Heart left ventricle (tissue), 16 donors: ENCODE results near the gene LRBA. TPM values are rescaled to one million over a fixed set of nuclear protein-coding genes. Genes with fewer than 3 reads are reported as not detected.

Experiments used
- ATAC-seq, 4 donors: fragments of 200-7000 bp; cut with Tn5 transposase; one replicate each; pipeline ENCODE4 v1.9.1; 2020 to 2022; ENCODE audit warnings: moderate library complexity in 4 of 4, mild to moderate bottlenecking in 3 of 4, moderate number of reproducible peaks in 1 of 4
- DNase-seq, 5 donors: peaks; one replicate each; pipeline ENCODE4 v3.0.0-alpha.2; 2020
- H3K27ac ChIP-seq, 12 donors: fragments of 200-600 bp; sonication (generic) in 4 of 12; one replicate each; pipeline versions ENCODE4 v1.5.0 to v1.8.0; 2016 to 2022; ENCODE audit warnings: mild to moderate bottlenecking in 2 of 12
- H3K27me3 ChIP-seq, 9 donors: fragments of 200-600 bp; sonication (generic) in 2 of 9; one replicate each; pipeline versions ENCODE4 v1.5.1 to v1.8.0; 2016 to 2022; ENCODE audit warnings: mild to moderate bottlenecking in 3 of 9
- H3K36me3 ChIP-seq, 9 donors: fragments of 200-600 bp; sonication (generic) in 2 of 9; one replicate each; pipeline versions ENCODE4 v1.5.0 to v1.8.0; 2018 to 2022; ENCODE audit warnings: mild to moderate bottlenecking in 2 of 9
- H3K4me1 ChIP-seq, 12 donors: fragments of 200-600 bp; sonication (generic) in 4 of 12; one replicate each; pipeline versions ENCODE4 v1.5.0 to v1.8.0; 2016 to 2022; ENCODE audit warnings: mild to moderate bottlenecking in 3 of 12
- H3K4me3 ChIP-seq, 12 donors: fragments of 200-600 bp; sonication (generic) in 4 of 12; one replicate each; pipeline versions ENCODE4 v1.5.0 to v1.8.0; 2017 to 2022; ENCODE audit warnings: mild to moderate bottlenecking in 9 of 12, moderate library complexity in 4 of 12
- H3K9me3 ChIP-seq, 12 donors: fragments of 200-600 bp; sonication (generic) in 4 of 12; one replicate each; pipeline versions ENCODE4 v1.5.0 to v1.8.0; 2016 to 2022; ENCODE audit warnings: mild to moderate bottlenecking in 1 of 12
- POLR2A ChIP-seq, 2 donors: fragments of 450-650 bp; IDR thresholded peaks; one replicate each; pipeline ENCODE4 v1.6.1; 2017; ENCODE audit warnings: antibody characterized with exemption in 2 of 2, mild to moderate bottlenecking in 2 of 2, moderate library complexity in 2 of 2
- WGBS, 4 donors: extraction: QIAGEN DNeasy Blood & Tissue Kit in 2 of 4; methylation state at CpG; one replicate each; pipeline versions ENCODE4 v1.1.5 to v1.1.7; 2013 to 2018; 5-methylcytosine and 5-hydroxymethylcytosine counted together
- intact Hi-C, 10 donors: fragments of 100-400 bp; cut with DNase I; formaldehyde crosslinking; loops; one replicate each; pipeline versions ENCODE4 v1.11.1 to v1.14.2; 2022
- polyA plus RNA-seq, 2 donors: library from polyadenylated mRNA; stranded (reverse); fragments of 200-250 nt; gene quantifications; one replicate each; pipeline ENCODE4 v1.2.3, GENCODE V29; 2013
- total RNA-seq, 9 donors: library from RNA; depleted of rRNA in 2 of 9; stranded (reverse); fragments of >200 nt in 2 of 9; fragmentation: NEBNext Ultra II Directional in 3 of 9; extraction: Animal tissue kit (Norgen Biotek cat#: 25700) in 3 of 9; gene quantifications; one replicate each; pipeline versions ENCODE4 v1.1.0 to v1.2.4, GENCODE V29; 2016 to 2023
- TF ChIP-seq, protein P1 (sequence below), 12 donors: fragments of 200-600 bp; sonication (generic) in 4 of 12; IDR thresholded peaks; one replicate each; pipeline versions ENCODE4 v1.5.0 to v1.8.0; 2018 to 2022; ENCODE audit warnings: antibody characterized with exemption in 12 of 12, mild to moderate bottlenecking in 5 of 12
- donor health status: ischemic (EF 13 %, LVEDD 7.1; RV severe dilation, severe dysfunction).
- donor health status: healthy with polysubstance abuse.
- donor health status: DM: no; HTN: yes; CAD: no.
- donor health status: DM: no; HTN: no; CAD: no.
- donor health status: ischemic (EF 25% LVEDD 6.9; RV normal size, moderate dysfunction).
- donor health status: ischemic (EF 25% LVEDD 5.7; RV mildly dilated, moderate dysfunction).
- donor health status: healthy.
- donor health status: DM: yes; HTN: yes; CAD: no.
- donor health status: ischemic (EF 35%, LVEDD 5.7; RV mildly dilated, moderate dysfunction).
- donor health status: nonischemic (EF 11% LVEDD 7.7; RV severe dilation, severe dysfunction).
- donor health status: DM: yes; HTN: yes; CAD: no.
- donor health status: PGD.
- donor health status: ischemic (EF 29% LVEDD 5.4; RV normal size, mild dysfunction).
- donor health status: nonischemic (EF 23%, LVEDD 6.1; RV moderate dilation, normal function).

The LRBA gene
- total and polyA plus RNA-seq, 11 donors = 6.5 to 35.1 (median 22.6) TPM

DNA sequence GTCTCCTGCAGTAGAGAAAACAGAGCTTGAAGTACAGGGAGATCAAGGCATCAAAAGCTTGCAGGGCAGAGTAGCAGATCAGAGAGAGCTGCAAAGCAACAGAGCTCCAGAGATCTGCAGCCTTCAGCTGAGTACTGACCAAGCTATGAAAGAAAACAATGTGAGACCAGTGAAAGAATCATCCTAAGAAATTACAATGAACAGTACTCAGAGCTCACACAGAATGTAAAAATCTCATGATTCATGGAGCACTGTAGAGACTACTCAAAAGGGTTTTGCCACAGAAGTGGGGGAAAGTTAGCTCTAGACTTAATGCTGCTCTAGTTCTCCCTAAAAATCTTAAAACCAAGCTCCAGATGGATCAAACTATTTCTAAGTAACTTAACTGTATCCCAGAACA, 513.1 kb downstream of the LRBA start:
- TF ChIP-seq, protein P1, sequence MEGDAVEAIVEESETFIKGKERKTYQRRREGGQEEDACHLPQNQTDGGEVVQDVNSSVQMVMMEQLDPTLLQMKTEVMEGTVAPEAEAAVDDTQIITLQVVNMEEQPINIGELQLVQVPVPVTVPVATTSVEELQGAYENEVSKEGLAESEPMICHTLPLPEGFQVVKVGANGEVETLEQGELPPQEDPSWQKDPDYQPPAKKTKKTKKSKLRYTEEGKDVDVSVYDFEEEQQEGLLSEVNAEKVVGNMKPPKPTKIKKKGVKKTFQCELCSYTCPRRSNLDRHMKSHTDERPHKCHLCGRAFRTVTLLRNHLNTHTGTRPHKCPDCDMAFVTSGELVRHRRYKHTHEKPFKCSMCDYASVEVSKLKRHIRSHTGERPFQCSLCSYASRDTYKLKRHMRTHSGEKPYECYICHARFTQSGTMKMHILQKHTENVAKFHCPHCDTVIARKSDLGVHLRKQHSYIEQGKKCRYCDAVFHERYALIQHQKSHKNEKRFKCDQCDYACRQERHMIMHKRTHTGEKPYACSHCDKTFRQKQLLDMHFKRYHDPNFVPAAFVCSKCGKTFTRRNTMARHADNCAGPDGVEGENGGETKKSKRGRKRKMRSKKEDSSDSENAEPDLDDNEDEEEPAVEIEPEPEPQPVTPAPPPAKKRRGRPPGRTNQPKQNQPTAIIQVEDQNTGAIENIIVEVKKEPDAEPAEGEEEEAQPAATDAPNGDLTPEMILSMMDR (IDR thresholded peaks at IDR 0.05) = no peak
- no peak for TF ChIP-seq POLR2A (IDR thresholded peaks at IDR 0.05)
- H3K9me3 ChIP-seq = peaks cover 0 to 3% (median 0%) of the 10 kb centered on the region in 12 donors
- no peaks in the 10 kb centered on the region for H3K27me3 ChIP-seq
- no peak overlapping the region for H3K4me3 ChIP-seq
- H3K27ac ChIP-seq = no peak overlapping the region
- ATAC-seq (no peak), DNase-seq (no peak)
- intact Hi-C loops = no loop called here
- no peaks in the 10 kb centered on the region for H3K4me1 ChIP-seq
- H3K36me3 ChIP-seq = no peaks in the 10 kb centered on the region

DNA sequence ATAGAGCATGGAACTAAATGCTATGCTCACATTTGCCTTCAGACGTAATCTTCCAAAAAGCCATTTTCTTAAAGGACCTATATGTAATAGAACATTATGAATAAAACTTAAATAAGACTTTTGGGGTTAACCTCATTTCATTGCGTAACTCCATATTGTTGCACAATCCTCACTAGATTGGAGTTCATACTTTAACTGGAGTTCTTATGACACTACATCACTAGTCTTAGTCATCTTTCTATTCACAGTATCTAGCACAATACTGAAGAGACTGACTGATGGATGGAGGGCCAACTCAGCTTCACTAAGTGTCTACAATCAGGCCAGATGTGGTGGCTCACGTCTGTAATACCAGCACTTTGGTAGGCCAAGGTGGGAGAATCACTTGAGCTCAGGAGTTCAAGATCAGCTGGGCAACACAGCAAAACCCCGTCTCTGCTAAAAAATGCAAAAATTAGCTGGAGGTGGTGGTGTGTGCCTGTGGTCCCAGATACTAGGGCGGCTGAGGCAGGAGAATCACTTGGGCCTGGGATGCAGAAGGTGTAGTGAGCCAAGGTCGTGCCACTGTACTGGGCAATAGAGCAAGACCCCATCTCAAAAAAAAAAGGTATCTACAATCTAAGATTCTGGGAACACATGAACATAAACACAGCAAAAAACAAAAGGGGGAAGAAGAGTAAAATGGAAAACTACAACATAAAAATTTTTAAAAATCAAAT, 513.9 kb downstream of the LRBA start:
- DNase-seq = peak in 1 of 5 donors; percentile 20
- Histone ChIP-seq H3K4me3 (no peak overlapping the region), H3K4me1 (no peaks in the 10 kb centered on the region), H3K27ac (no peak overlapping the region), H3K36me3 (no peaks in the 10 kb centered on the region), H3K9me3 (peaks cover 0 to 3% (median 0%) of the 10 kb centered on the region in 12 donors), H3K27me3 (no peaks in the 10 kb centered on the region)
- intact Hi-C loops = no loop called here
- ATAC-seq = peak in 1 of 4 donors; percentile 50
- 83 to 93% (median 88%) methylated on average over 6 of the region's 6 CpGs for WGBS, 4 donors
- TF ChIP-seq, protein P1 (IDR thresholded peaks at IDR 0.05) = no peak
- TF ChIP-seq POLR2A (IDR thresholded peaks at IDR 0.05) = no peak

DNA sequence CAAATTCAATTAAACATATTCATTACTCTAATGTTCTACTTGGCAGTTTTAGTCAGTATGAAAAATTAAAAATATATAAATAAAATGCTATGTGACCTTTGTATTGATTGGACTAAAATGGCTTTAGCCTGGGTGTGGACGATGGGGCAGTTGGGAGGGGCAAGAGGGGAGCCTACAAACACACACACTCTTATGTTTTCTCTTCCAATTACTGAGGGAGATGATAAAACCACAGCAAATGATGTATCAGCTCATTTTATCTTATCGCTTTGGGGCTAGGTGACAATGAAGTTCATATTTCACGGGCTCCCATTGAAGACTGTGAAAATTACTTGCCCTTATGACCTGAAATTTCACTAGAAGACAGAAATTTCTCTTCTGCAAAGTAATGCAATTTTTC, 517.5 kb downstream of the LRBA start:
- H3K4me3 ChIP-seq = no peak overlapping the region
- DNase-seq (no peak), ATAC-seq (no peak)
- no peaks in the 10 kb centered on the region for H3K4me1 ChIP-seq
- H3K9me3 ChIP-seq = no peaks in the 10 kb centered on the region
- intact Hi-C loops = no loop called here
- no peak overlapping the region for H3K27ac ChIP-seq
- WGBS, 4 donors = 82 to 92% (median 87%) methylated on average over 3 of the region's 3 CpGs
- TF ChIP-seq POLR2A (IDR thresholded peaks at IDR 0.05) = no peak
- TF ChIP-seq, protein P1 (IDR thresholded peaks at IDR 0.05) = no peak
- no peaks in the 10 kb centered on the region for H3K27me3 ChIP-seq
- no peaks in the 10 kb centered on the region for H3K36me3 ChIP-seq

DNA sequence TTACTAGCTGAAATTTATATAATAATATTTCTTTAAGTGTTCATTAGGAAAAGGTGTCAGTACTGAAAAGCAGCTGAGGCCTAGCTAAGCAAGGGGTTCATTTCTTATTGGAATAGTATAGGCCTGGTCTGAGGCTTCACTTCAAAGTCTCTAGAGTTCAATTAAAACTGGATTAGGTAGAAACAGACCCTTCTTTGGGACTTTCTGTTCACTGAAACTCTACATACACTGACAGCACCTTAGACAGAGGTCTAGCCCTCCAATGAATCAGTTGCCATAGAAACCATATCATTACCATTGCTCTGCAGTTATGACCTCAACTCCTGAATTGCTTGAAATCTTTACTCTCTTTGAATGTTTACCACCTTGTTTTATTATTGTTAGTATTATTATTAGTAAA, 519.5 kb downstream of the LRBA start:
- no peaks in the 10 kb centered on the region for H3K36me3 ChIP-seq
- H3K27me3 ChIP-seq = no peaks in the 10 kb centered on the region
- no peak for TF ChIP-seq POLR2A (IDR thresholded peaks at IDR 0.05)
- TF ChIP-seq, protein P1 (IDR thresholded peaks at IDR 0.05) = no peak
- no peak overlapping the region for H3K27ac ChIP-seq
- no peaks in the 10 kb centered on the region for H3K4me1 ChIP-seq
- intact Hi-C loops = no loop called here
- no peak for DNase-seq
- ATAC-seq = no peak
- H3K4me3 ChIP-seq = no peak overlapping the region
- H3K9me3 ChIP-seq = no peaks in the 10 kb centered on the region
